Activated gamma-delta T cell treated with anti-CD3 and anti-CD28 coated beads, Interleukin-2, amount 50 U/mL, for 16 hours (primary cell): ENCODE measurements around the gene ALMS1.
"Not testable (repeated sequence)": the region's sequence is repeated elsewhere in the genome, so short reads cannot be mapped to it uniquely, and the experiment has no call there.

Experiments used
- DNase-seq: peaks from one replicate; pipeline ENCODE4 v3.0.0-alpha.2; 2020; ENCODE audit warnings: low read depth

ALMS1 gene

DNA sequence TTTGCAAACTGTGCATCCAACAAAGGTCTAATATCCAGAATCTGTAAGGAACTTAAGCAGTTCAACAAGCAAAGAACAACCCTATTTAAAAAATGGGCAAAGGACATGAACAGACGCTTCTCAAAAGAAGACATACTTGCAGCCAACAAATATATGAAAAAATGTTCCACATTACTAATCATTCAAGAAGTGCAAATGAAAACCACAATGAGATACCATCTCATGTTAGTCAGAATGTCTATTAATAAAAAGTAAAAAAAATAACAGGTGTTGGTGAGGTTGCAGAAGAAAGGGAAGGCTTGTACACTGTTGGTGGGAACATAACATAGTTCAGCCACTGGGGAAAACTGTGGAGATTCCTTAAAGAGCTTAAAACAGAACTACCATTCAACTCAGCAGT is 130.4 kb downstream of the ALMS1 start:
- DNase-seq = no peak

- DNase-seq = no peak
Measured at GRCh38 chr2:73528688-73529087, 143.1 kb downstream of the ALMS1 start.

GRCh38 chr2:73530773-73531172 is 145.1 kb downstream of the ALMS1 start:
- not testable (repeated sequence) for DNase-seq

- DNase-seq = no peak
Measured at GRCh38 chr2:73532381-73532780, 146.7 kb downstream of the ALMS1 start.

DNA sequence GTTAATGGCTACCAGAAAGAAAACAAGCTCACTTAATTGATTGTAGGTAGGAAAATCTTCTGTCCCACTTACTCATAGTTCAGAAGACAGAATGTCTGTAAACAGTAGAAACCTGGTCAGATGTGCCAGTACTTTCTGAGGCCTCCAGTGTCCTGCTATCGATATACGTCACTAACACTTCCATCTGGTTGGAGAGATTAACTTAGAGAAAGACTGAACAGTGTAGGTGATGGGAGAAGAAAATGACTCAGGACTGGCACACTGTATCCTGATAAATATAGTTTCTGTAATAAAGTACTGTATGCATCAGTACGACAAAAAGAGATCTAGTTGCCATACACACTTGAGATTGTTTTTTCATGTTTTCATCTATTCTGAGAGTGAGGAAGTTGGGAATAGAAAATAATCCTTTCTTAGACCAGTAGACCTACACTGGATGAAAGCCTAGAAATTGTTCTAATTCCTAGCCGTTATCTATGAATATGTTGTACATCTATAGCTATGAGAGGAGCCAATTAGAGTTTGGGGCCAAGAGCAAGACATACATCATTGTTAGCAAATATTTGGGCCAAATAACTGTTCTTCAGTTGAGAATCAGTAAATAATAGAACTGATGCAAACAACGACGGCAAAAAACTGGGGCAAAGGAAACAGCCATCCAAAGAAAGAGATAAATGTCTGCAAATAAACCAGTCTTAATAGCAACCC is 150.7 kb downstream of the ALMS1 start:
- no peak for DNase-seq

DNA sequence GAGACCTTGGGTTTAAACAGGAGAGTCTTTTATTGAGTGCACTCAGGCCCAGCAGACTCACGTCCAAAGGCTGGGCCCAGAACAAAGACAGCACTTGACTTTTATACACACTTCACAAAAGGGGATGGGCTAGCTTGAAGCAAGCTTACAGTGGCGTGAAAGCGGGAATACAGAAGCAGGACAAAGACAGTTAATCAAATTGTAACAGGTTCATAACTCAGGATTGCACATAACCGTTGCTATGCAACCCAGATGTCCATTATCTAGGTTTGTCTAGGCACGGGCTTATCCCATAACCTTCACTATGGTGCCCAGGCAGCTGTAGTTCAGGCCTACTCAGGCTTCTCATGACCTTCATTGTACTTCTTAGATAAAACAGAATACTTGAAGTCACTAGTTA is 175.2 kb downstream of the ALMS1 start:
- DNase-seq = not testable (repeated sequence)

GRCh38 chr2:73561422-73561821 is 175.8 kb downstream of the ALMS1 start:
- DNase-seq = no peak

DNA sequence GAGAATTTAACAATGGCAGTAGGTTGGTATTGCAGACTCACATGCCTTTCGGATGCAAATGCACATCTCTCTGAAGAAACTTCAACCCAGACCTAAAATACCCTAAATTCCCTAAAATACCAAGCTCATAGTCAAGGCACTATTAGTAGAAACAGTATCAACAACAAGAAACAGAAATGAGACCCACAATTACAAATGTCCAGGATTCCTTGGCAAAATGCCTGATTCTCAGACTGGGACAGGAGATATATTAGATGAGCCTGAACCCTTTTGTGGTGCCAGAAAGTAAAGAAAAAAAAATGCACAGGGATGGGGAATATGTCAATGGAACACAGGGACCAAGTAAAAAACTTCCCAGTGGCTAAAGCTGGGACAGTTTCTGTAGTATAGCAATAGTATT is 179.3 kb downstream of the ALMS1 start:
- no peak for DNase-seq

DNA sequence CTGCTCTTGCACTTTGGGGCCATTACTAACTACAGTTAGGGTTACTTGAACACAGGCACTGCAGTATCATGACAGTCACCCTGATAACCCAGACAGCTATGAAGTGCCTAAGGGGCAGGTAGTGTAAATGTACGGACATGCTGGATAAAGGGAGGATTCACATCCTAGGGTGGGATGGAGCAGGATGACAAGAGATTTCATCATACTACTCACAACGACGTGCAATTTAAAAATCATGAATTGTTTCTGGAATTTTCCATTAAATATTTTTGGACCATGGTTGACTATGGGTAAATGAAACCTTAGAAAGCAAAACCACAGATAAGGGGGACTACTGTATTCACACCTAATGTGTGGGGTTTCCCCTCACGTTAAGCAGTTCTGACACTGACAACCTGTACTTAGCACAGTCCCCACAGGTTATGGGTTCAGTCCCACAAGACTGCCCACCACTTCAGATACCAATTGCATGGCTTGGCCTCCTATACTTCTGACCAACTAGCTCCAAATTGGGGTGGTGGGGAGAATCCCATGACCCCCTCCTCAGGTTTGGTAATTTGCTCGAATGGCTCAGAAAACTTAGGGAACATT is 180.7 kb downstream of the ALMS1 start:
- DNase-seq = no peak

DNA sequence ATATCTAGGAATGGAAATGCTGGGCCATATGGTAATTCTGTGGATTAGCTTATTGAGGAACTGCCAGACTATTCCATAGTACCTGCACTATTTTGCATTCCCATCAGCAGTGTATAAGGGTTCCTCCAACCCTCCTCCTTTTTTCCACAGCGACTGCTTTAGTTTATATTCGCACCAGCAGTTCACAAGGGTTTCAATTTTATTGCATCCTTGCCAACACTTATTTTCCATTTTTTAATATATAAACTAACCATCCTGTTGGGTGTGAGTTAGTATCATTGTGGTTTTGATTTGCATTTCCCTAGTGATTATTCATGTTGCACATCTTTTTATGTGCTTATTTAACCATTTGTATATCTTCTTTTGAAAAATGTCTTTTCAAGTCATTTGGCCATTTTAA is 189.6 kb downstream of the ALMS1 start:
- DNase-seq = no peak

GRCh38 chr2:73582364-73582763 is 196.7 kb downstream of the ALMS1 start:
- DNase-seq = no peak

- DNase-seq = no peak
Measured at GRCh38 chr2:73588177-73588576, 202.5 kb downstream of the ALMS1 start.

- no peak for DNase-seq
Measured at GRCh38 chr2:73593680-73594079, 208.0 kb downstream of the ALMS1 start.

GRCh38 chr2:73594251-73594650 is 208.6 kb downstream of the ALMS1 start:
- no peak for DNase-seq

GRCh38 chr2:73601780-73602179 is 216.1 kb downstream of the ALMS1 start:
- no peak for DNase-seq

GRCh38 chr2:73603099-73603588 is 217.5 kb downstream of the ALMS1 start:
- DNase-seq = not testable (repeated sequence)

DNA sequence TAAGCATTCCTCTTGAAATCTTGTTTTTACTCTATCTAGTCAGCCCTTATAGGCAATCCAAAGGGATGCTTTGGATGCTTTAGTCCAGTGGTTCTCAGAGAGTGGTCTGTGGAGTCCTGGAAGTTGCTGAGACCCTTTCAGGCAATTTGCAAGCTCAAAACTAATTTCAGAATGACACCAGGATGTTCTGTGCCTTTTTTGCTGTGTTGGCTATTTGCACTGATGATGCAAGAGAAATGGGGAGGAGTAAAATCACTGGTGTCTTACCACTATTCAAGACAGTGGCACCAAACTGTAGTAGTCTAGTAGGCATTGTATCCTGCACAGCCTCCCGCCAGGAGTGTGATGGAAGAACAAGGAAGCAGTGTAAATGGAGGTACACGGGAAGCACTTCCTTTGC is 219.0 kb downstream of the ALMS1 start:
- DNase-seq = not testable (repeated sequence)

DNA sequence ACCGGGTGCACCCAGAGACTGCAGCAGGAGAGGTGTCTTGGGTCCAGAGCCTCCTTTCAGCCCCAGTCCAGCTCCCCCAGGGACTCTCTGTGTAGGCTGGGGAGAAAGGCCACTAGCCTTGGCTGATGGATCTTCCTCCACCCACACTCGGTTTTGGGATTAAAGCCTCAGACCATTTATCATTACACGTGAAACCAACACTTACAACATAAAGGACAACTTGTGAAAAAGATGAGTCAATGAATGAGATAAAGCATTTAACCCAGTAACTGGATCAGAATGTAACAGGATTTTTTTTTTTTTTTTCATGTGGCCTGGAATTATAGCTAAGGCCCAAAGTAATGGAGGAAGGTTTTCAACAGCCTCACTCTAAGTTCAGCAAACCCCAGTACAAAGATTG is 224.5 kb downstream of the ALMS1 start:
- DNase-seq = no peak

GRCh38 chr2:73611193-73611592 is 225.6 kb downstream of the ALMS1 start:
- no peak for DNase-seq

DNA sequence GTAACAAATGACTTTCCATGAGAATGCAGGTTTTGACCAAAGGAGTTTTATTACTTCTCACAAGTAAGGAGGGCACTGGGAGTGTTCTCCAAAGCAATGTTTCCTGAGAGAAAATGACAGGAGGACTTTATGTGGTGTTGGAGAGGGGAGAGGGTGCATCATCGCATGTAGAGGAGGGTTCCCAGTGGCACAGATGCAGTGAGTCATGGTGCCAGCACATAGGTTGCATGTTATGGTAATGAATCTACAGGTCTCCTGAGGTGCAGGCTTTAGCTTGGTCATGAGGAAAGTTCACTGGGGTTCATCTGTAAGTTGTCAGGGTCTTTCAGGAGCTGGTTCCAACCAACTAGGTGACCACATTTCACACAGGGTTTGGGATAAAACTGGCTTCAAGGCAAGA is 226.2 kb downstream of the ALMS1 start:
- no peak for DNase-seq

DNA sequence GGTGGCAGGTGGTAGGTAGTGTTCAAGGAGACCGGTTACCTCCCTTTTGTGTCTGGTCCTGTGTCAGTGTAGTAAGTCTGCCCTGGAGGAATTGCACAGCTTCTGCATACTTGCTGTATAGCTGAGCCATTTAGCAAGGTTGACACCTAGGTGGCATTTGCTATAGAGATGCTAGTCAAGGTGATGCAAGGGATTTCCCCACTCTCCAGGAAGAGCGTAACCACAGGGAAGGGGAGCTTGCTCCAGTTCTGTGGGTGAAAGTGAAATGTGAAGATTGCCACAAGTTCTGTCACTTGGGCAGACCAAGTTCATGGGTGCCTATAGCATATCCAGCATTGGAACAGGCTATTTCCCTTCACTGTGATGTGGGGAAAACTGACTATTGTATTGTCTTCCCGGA is 228.5 kb downstream of the ALMS1 start:
- no peak for DNase-seq

DNA sequence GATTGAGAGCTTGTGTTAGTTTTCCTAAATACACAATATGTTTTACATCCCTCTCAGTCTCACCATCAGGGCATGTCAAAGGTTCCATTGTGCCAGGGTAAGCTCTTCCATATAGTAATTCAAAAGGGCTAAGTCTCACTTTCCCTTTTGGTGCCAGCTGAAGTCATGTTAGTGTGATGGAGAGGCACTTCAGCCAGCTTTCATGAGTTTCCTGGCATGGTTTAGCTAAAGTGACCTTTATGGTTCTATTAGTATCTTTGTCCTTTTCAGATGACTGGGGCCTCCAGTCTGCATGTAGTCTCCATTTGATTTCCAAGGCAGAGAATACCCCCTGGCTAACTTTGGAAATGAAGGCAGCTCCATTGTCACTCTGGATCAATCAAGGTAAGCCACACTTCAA is 229.4 kb downstream of the ALMS1 start:
- no peak for DNase-seq

GRCh38 chr2:73619925-73620324 is 234.3 kb downstream of the ALMS1 start:
- not testable (repeated sequence) for DNase-seq

GRCh38 chr2:73624036-73624435 is 238.4 kb downstream of the ALMS1 start:
- not testable (repeated sequence) for DNase-seq
